Measurements from ENCODE around the gene TM7SF3. TPM values are rescaled to one million over a fixed set of nuclear protein-coding genes. Genes with fewer than 3 reads are reported as not detected.
A peak's percentile ranks its signal among the peaks of the same experiment; 100 is the strongest.

The TM7SF3 gene
- total RNA-seq, 4 donors from 2014 or later: 67.2 to 142 (median 124) TPM

GRCh38 chr12:26940516-26941214 lies 73.5 kb downstream of the TM7SF3 start:
- Histone ChIP-seq H3K9me3 (no peaks in the 10 kb centered on the region), H3K36me3 (no peaks in the 10 kb centered on the region), H3K4me1 (peaks cover 49% of the 10 kb centered on the region), H3K4me3 (no peak overlapping the region), H3K27ac (no peak overlapping the region), H3K27me3 (no peaks in the 10 kb centered on the region)
- 61% methylated on average over 3 of the region's 3 CpGs for WGBS
- no peak for DNase-seq (ENCODE audit: low spot score in 2 of 2)
- TF ChIP-seq, protein P1, sequence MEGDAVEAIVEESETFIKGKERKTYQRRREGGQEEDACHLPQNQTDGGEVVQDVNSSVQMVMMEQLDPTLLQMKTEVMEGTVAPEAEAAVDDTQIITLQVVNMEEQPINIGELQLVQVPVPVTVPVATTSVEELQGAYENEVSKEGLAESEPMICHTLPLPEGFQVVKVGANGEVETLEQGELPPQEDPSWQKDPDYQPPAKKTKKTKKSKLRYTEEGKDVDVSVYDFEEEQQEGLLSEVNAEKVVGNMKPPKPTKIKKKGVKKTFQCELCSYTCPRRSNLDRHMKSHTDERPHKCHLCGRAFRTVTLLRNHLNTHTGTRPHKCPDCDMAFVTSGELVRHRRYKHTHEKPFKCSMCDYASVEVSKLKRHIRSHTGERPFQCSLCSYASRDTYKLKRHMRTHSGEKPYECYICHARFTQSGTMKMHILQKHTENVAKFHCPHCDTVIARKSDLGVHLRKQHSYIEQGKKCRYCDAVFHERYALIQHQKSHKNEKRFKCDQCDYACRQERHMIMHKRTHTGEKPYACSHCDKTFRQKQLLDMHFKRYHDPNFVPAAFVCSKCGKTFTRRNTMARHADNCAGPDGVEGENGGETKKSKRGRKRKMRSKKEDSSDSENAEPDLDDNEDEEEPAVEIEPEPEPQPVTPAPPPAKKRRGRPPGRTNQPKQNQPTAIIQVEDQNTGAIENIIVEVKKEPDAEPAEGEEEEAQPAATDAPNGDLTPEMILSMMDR (IDR thresholded peaks at IDR 0.05): no peak
- TF ChIP-seq POLR2A (IDR thresholded peaks at IDR 0.05): no peak
- TF ChIP-seq EP300 (IDR thresholded peaks at IDR 0.05): no peak
- TF ChIP-seq POLR2AphosphoS5 (IDR thresholded peaks at IDR 0.05): no peak

DNA sequence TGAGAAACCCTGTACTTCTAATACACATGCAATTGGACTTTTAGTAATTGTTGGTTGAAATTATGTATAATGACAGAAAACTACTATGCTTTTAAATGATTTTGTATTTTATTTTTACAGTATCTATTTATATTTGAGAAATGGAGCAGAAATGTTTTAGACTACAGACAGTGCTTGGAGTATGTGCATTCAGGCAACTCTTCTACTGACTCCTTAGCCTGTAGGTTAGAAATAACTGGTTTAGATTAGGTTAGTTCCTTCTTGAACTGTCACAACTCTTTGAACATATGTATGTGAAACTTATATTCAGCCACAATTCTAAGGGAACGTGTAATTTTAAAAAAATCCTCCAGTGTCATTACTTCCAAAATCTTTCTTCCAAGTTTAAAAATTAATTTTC lies 74.2 kb downstream of the TM7SF3 start:
- Histone ChIP-seq H3K9me3 (no peaks in the 10 kb centered on the region), H3K4me1 (peaks cover 57% of the 10 kb centered on the region), H3K36me3 (no peaks in the 10 kb centered on the region), H3K27ac (no peak overlapping the region), H3K4me3 (peak overlapping the region; percentile 76), H3K27me3 (no peaks in the 10 kb centered on the region)
- 13% methylated on average over 1 of the region's 1 CpG for WGBS
- DNase-seq (ENCODE audit: low spot score in 2 of 2): no peak
- TF ChIP-seq, protein P1 (IDR thresholded peaks at IDR 0.05): no peak
- TF ChIP-seq EP300 (IDR thresholded peaks at IDR 0.05) (no peak), POLR2AphosphoS5 (IDR thresholded peaks at IDR 0.05) (no peak), POLR2A (IDR thresholded peaks at IDR 0.05) (no peak)

- Histone ChIP-seq H3K27me3 (no peaks in the 10 kb centered on the region), H3K4me3 (peak overlapping the region; percentile 76), H3K9me3 (no peaks in the 10 kb centered on the region), H3K36me3 (no peaks in the 10 kb centered on the region), H3K27ac (peak overlapping the region; percentile 99), H3K4me1 (peaks cover 58% of the 10 kb centered on the region)
- no peak for DNase-seq (ENCODE audit: low spot score in 2 of 2)
- 3% methylated on average over 9 of the region's 9 CpGs for WGBS
- TF ChIP-seq POLR2A (IDR thresholded peaks at IDR 0.05) (no peak), EP300 (IDR thresholded peaks at IDR 0.05) (no peak), POLR2AphosphoS5 (IDR thresholded peaks at IDR 0.05) (no peak)
- TF ChIP-seq, protein P1 (IDR thresholded peaks at IDR 0.05): no peak
These were observed 74.9 kb downstream of the TM7SF3 start for GRCh38 chr12:26939192-26939832.

- no peak for DNase-seq (ENCODE audit: low spot score in 2 of 2)
- Histone ChIP-seq H3K9me3 (no peaks in the 10 kb centered on the region), H3K27ac (peak overlapping the region; percentile 99), H3K36me3 (peaks cover 2% of the 10 kb centered on the region), H3K27me3 (no peaks in the 10 kb centered on the region), H3K4me1 (peaks cover 58% of the 10 kb centered on the region), H3K4me3 (peak overlapping the region; percentile 76)
- TF ChIP-seq POLR2A (IDR thresholded peaks at IDR 0.05): no peak
- no peak for TF ChIP-seq EP300 (IDR thresholded peaks at IDR 0.05)
- TF ChIP-seq, protein P1 (IDR thresholded peaks at IDR 0.05): no peak
- no peak for TF ChIP-seq POLR2AphosphoS5 (IDR thresholded peaks at IDR 0.05)
- 0% methylated on average over 17 of the region's 28 CpGs for WGBS
These were observed 75.5 kb downstream of the TM7SF3 start for GRCh38 chr12:26938701-26939062.
